Peyer's patch (tissue), 4 donors: Measurements from ENCODE around the gene USH1C. TPM values are rescaled to one million over a fixed set of nuclear protein-coding genes. Genes with fewer than 3 reads are reported as not detected.
A peak's percentile ranks its signal among the peaks of the same experiment; 100 is the strongest.

Experiments used
- DNase-seq, 3 donors: peaks; one replicate each; pipeline ENCODE4 v3.0.0-alpha.2; 2017 to 2019
- H3K27ac ChIP-seq, 4 donors: fragments of 200-600 bp; sonication (generic); one replicate each; pipeline ENCODE4 v1.5.1; 2016 to 2019
- H3K27me3 ChIP-seq, 2 donors: fragments of 200-600 bp; sonication (generic); one replicate each; pipeline ENCODE4 v1.5.1; 2019
- H3K36me3 ChIP-seq, 3 donors: fragments of 200-600 bp; sonication (generic); one replicate each; pipeline ENCODE4 v1.5.1; 2016 to 2019
- H3K4me1 ChIP-seq, 4 donors: fragments of 200-600 bp; sonication (generic); one replicate each; pipeline ENCODE4 v1.5.1; 2016 to 2019
- H3K4me3 ChIP-seq, 4 donors: fragments of 200-600 bp; sonication (generic); 1 replicate in 3 of 4; 2 replicates in 1 of 4; pipeline ENCODE4 v1.5.1; 2016 to 2019; ENCODE audit warnings: mild to moderate bottlenecking in 1 of 4
- H3K9me3 ChIP-seq, 4 donors: fragments of 200-600 bp; sonication (generic); one replicate each; pipeline ENCODE4 v1.5.1; 2016 to 2019; ENCODE audit warnings: mild to moderate bottlenecking in 1 of 4
- CTCF ChIP-seq, 6 experiments: fragments of 450-650 bp in 4 of 6; fragments of 200-600 bp in 2 of 6; sonication (generic) in 1 of 6; IDR thresholded peaks; one replicate each; pipeline ENCODE4 v1.5.1; 2017 to 2019; ENCODE audit warnings: antibody characterized with exemption in 6 of 6, mild to moderate bottlenecking in 3 of 6, moderate library complexity in 1 of 6
- POLR2A ChIP-seq, 2 donors: fragments of 450-650 bp; IDR thresholded peaks; one replicate each; pipeline ENCODE4 v1.5.1; 2017; ENCODE audit warnings: antibody characterized with exemption in 2 of 2, mild to moderate bottlenecking in 2 of 2, moderate library complexity in 2 of 2
- total RNA-seq, 4 donors: library from RNA; depleted of rRNA; stranded (reverse); fragments of >200 nt; gene quantifications; one replicate each; pipeline ENCODE4 v1.1.0, GENCODE V29; 2016

Gene USH1C
- total RNA-seq: 100 to 1,000 TPM in 3 of 4 donors, 10 to 100 TPM in 1; 90.8 to 302 (median 245) TPM

GRCh38 chr11:17544181-17544622, at the start of gene USH1C:
USH1C (minus strand) TSS chr11:17544416; CDS start chr11:17544307, 109 bp downstream.
- Histone ChIP-seq H3K36me3 (no peaks in the 10 kb centered on the region), H3K4me1 (peaks cover 0 to 21% (median 0%) of the 10 kb centered on the region in 4 donors), H3K27ac (peak within 1 kb of the TSS in 3 of 4 donors; percentile 82 to 94 (median 86)), H3K9me3 (no peaks in the 10 kb centered on the region), H3K27me3 (no peaks in the 10 kb centered on the region), H3K4me3 (peak within 1 kb of the TSS in 3 of 4 donors; percentile 48 to 79 (median 73))
- peak in 2 of 3 donors; percentile 80 to 92 for DNase-seq
- peak; percentile 46 to 70 for TF ChIP-seq POLR2A (IDR thresholded peaks at IDR 0.05)
- no peak for TF ChIP-seq CTCF (IDR thresholded peaks at IDR 0.05)

- TF ChIP-seq CTCF (IDR thresholded peaks at IDR 0.05) (no peak), POLR2A (IDR thresholded peaks at IDR 0.05) (no peak)
- Histone ChIP-seq H3K27me3 (no peaks in the 10 kb centered on the region), H3K27ac (no peak overlapping the region), H3K4me1 (no peaks in the 10 kb centered on the region), H3K36me3 (no peaks in the 10 kb centered on the region), H3K4me3 (no peak overlapping the region), H3K9me3 (no peaks in the 10 kb centered on the region)
- peak in 1 of 3 donors; percentile 15 for DNase-seq
Measured at GRCh38 chr11:17593466-17594245, 49.4 kb upstream of the USH1C start.

GRCh38 chr11:17591293-17591692, 47.1 kb upstream of the USH1C start:
- no peak overlapping the region for H3K4me3 ChIP-seq
- TF ChIP-seq POLR2A (IDR thresholded peaks at IDR 0.05) (no peak), CTCF (IDR thresholded peaks at IDR 0.05) (no peak)
- H3K9me3 ChIP-seq: no peaks in the 10 kb centered on the region
- DNase-seq: peak in 1 of 3 donors; percentile 32
- no peaks in the 10 kb centered on the region for H3K4me1 ChIP-seq
- no peak overlapping the region for H3K27ac ChIP-seq
- no peaks in the 10 kb centered on the region for H3K36me3 ChIP-seq
- H3K27me3 ChIP-seq: no peaks in the 10 kb centered on the region

GRCh38 chr11:17590463-17590862, 46.2 kb upstream of the USH1C start:
- H3K9me3 ChIP-seq: no peaks in the 10 kb centered on the region
- DNase-seq: peak in 1 of 3 donors; percentile 17
- no peak overlapping the region for H3K27ac ChIP-seq
- no peaks in the 10 kb centered on the region for H3K36me3 ChIP-seq
- H3K4me3 ChIP-seq: no peak overlapping the region
- no peaks in the 10 kb centered on the region for H3K27me3 ChIP-seq
- no peaks in the 10 kb centered on the region for H3K4me1 ChIP-seq
- TF ChIP-seq CTCF (IDR thresholded peaks at IDR 0.05) (no peak), POLR2A (IDR thresholded peaks at IDR 0.05) (no peak)

- Histone ChIP-seq H3K27ac (no peak overlapping the region), H3K4me1 (no peaks in the 10 kb centered on the region), H3K27me3 (no peaks in the 10 kb centered on the region), H3K4me3 (no peak overlapping the region), H3K36me3 (no peaks in the 10 kb centered on the region), H3K9me3 (no peaks in the 10 kb centered on the region)
- DNase-seq: peak in 1 of 3 donors; percentile 21
- no peak for TF ChIP-seq CTCF (IDR thresholded peaks at IDR 0.05)
- TF ChIP-seq POLR2A (IDR thresholded peaks at IDR 0.05): no peak
Measured at GRCh38 chr11:17588721-17589120, 44.5 kb upstream of the USH1C start.
